IMR-90 (cell line): ENCODE measurements around the gene NDOR1. TPM values are rescaled to one million over a fixed set of nuclear protein-coding genes. Genes with fewer than 3 reads are reported as not detected.

Experiments used
- ATAC-seq: fragments of 200-7000 bp; cut with Tn5 transposase; 2 replicates; pipeline ENCODE4 v1.9.1; 2020; ENCODE audit warnings: low read depth, mild to moderate bottlenecking, moderate library complexity
- BruUV-seq: library from RNA; stranded (reverse); fragments of 400-500 nt; replicated peaks from 2 replicates; lab custom pipeline; 2021; lab: Mats Ljungman, UMichigan
- CTCF ChIA-PET: fragments of 300-600 bp; formaldehyde crosslinking; extraction: SDS; loops from one replicate; lab custom pipeline; 2021; ENCODE audit warnings: antibody characterized with exemption; lab: Yijun Ruan, JAX
- POLR2A ChIA-PET: fragments of 300-600 bp; sonication (Branson Sonifier 250); formaldehyde crosslinking; loops from one replicate; lab custom pipeline; 2022; ENCODE audit warnings: antibody characterized with exemption; ENCODE audit not compliant: unreplicated experiment; lab: Charles Lee
- DNase-seq: peaks from one replicate; pipeline ENCODE4 v3.0.0; 2013
- H2AFZ ChIP-seq: replicated peaks from 2 replicates; pipeline ENCODE3; 2013; ENCODE audit warnings: low read length, mild to moderate bottlenecking; ENCODE audit not compliant: poor library complexity
- H2AK5ac ChIP-seq: 2 replicates; pipeline ENCODE4 v1.6.1; 2013; ENCODE audit warnings: low read depth, low read length, inconsistent platforms
- H2AK9ac ChIP-seq: replicated peaks from 2 replicates; pipeline ENCODE3; 2013; ENCODE audit warnings: mild to moderate bottlenecking, low read depth, low read length, moderate library complexity; ENCODE audit not compliant: poor library complexity
- H2BK120ac ChIP-seq: 2 replicates; pipeline ENCODE4 v1.6.1; 2013; ENCODE audit warnings: low read depth, low read length, inconsistent platforms
- H2BK15ac ChIP-seq: 3 replicates; pipeline ENCODE4 v1.6.1; 2013; ENCODE audit warnings: low read depth, low read length, inconsistent platforms
- H2BK20ac ChIP-seq: 2 replicates; pipeline ENCODE4 v1.6.1; 2013; ENCODE audit warnings: low read depth, mild to moderate bottlenecking, inconsistent platforms, low read length, moderate library complexity
- H2BK5ac ChIP-seq: 2 replicates; pipeline ENCODE4 v1.6.1; 2013; ENCODE audit warnings: mild to moderate bottlenecking, low read depth, low read length, inconsistent platforms; ENCODE audit not compliant: poor library complexity, severe bottlenecking
- H3K14ac ChIP-seq: replicated peaks from 2 replicates; pipeline ENCODE4 v1.6.1; 2013; ENCODE audit warnings: low read depth, low read length, inconsistent platforms
- H3K18ac ChIP-seq: 2 replicates; pipeline ENCODE4 v1.6.1; 2013; ENCODE audit warnings: low read depth, low read length, control low read depth
- H3K23ac ChIP-seq: 2 replicates; pipeline ENCODE4 v1.6.1; 2013; ENCODE audit warnings: low read depth, low read length, inconsistent platforms
- H3K27ac ChIP-seq: 2 replicates; pipeline ENCODE4 v1.5.1; 2013; ENCODE audit warnings: mild to moderate bottlenecking, control low read depth, low read length; ENCODE audit not compliant: insufficient read depth
- H3K27me3 ChIP-seq: 2 replicates; pipeline ENCODE4 v1.6.1; 2013; ENCODE audit warnings: low read length; ENCODE audit not compliant: control insufficient read depth, insufficient read depth
- H3K36me3 ChIP-seq: 2 replicates; pipeline ENCODE4 v1.6.1; 2013; ENCODE audit warnings: low read length, mixed read lengths; ENCODE audit not compliant: control insufficient read depth, insufficient read depth
- H3K4ac ChIP-seq: 2 replicates; pipeline ENCODE4 v1.6.1; 2013; ENCODE audit warnings: low read depth, low read length, inconsistent platforms
- H3K4me1 ChIP-seq: 2 replicates; pipeline ENCODE4 v1.6.1; 2013; ENCODE audit warnings: low read length, mixed read lengths; ENCODE audit not compliant: control insufficient read depth, insufficient read depth
- H3K4me2 ChIP-seq: 2 replicates; pipeline ENCODE4 v1.6.1; 2013; ENCODE audit warnings: low read depth, mild to moderate bottlenecking, control low read depth, low read length, moderate library complexity
- H3K4me3 ChIP-seq: 2 replicates; pipeline ENCODE4 v1.5.1; 2013; ENCODE audit warnings: low read depth, mild to moderate bottlenecking, control low read depth, low read length, moderate library complexity; ENCODE audit not compliant: insufficient read depth
- H3K56ac ChIP-seq: 2 replicates; pipeline ENCODE4 v1.6.1; 2013; ENCODE audit warnings: low read length, inconsistent platforms; ENCODE audit not compliant: insufficient read depth; ENCODE audit errors: extremely low read depth
- H3K79me1 ChIP-seq, 2 experiments: 2 replicates each; pipeline ENCODE4 v1.6.1; 2013; ENCODE audit warnings: low read length in 2 of 2, inconsistent platforms in 1 of 2, low read depth in 1 of 2
- H3K9ac ChIP-seq: 2 replicates; pipeline ENCODE4 v1.6.1; 2013; ENCODE audit warnings: low read depth, low read length, control low read depth
- H3K9me1 ChIP-seq: 2 replicates; pipeline ENCODE4 v1.6.1; 2013; ENCODE audit warnings: low read length, inconsistent platforms; ENCODE audit not compliant: insufficient read depth
- H3K9me3 ChIP-seq: 2 replicates; pipeline ENCODE4 v1.6.1; 2013; ENCODE audit warnings: low read length; ENCODE audit not compliant: control insufficient read depth, insufficient read depth
- H4K20me1 ChIP-seq: 2 replicates; pipeline ENCODE4 v1.6.1; 2013; ENCODE audit warnings: low read length, inconsistent platforms; ENCODE audit not compliant: insufficient read depth
- H4K5ac ChIP-seq: 2 replicates; pipeline ENCODE4 v1.6.1; 2013; ENCODE audit warnings: mild to moderate bottlenecking, low read depth, low read length, control low read depth
- H4K8ac ChIP-seq, 2 experiments: 2 replicates each; pipeline ENCODE4 v1.6.1; 2013; ENCODE audit warnings: low read depth in 2 of 2, low read length in 2 of 2, control low read depth in 1 of 2, inconsistent platforms in 1 of 2
- H4K91ac ChIP-seq: 2 replicates; pipeline ENCODE4 v1.6.1; 2013; ENCODE audit warnings: low read depth, low read length, inconsistent platforms; ENCODE audit not compliant: insufficient read depth
- CHD1 ChIP-seq: IDR thresholded peaks from 2 replicates; pipeline ENCODE4 v1.6.1; 2012; ENCODE audit warnings: low read depth, low read length, improper control_type of control experiment
- MAFK ChIP-seq: IDR thresholded peaks from 2 replicates; pipeline ENCODE4 v1.6.1; 2012; ENCODE audit warnings: low read depth, low read length, improper control_type of control experiment
- POLR2A ChIP-seq: IDR thresholded peaks from 2 replicates; pipeline ENCODE4 v1.6.1; 2012; ENCODE audit warnings: mild to moderate bottlenecking, low read depth, low read length
- RAD21 ChIP-seq: IDR thresholded peaks from 2 replicates; pipeline ENCODE4 v1.6.1; 2012; ENCODE audit warnings: low read length, improper control_type of control experiment
- RFX5 ChIP-seq: IDR thresholded peaks from 2 replicates; pipeline ENCODE4 v1.8.0; 2012; ENCODE audit warnings: low read depth, mild to moderate bottlenecking, low read length, moderate library complexity
- WGBS, 2 experiments: methylation state at CpG; one replicate each; pipeline versions ENCODE4 v1.1.5 to v1.1.7; 2013; ENCODE audit warnings: missing lambda C conversion rate in 2 of 2; ENCODE audit not compliant: insufficient read length in 1 of 2; ENCODE audit errors: extremely low coverage in 2 of 2; 5-methylcytosine and 5-hydroxymethylcytosine counted together
- dilution Hi-C: fragments of 300-500 bp; cut with HindIII; formaldehyde crosslinking; loops from one replicate; pipeline ENCODE4 v1.14.3; 2018; ENCODE audit warnings: low sequenced_read_pairs; ENCODE audit not compliant: unreplicated experiment
- in situ Hi-C: fragments of 300-500 bp; cut with MboI; formaldehyde crosslinking; loops from 3 replicates; pipeline ENCODE4 v1.14.3; 2019; ENCODE audit warnings: low sequenced_read_pairs, inconsistent platforms, mixed read lengths
- intact Hi-C: fragments of 100-400 bp; cut with micrococcal nuclease; formaldehyde crosslinking; loops from 2 replicates; pipeline ENCODE4 v1.10.0; 2022
- polyA plus RNA-seq, 3 experiments: library from polyadenylated mRNA; depleted of rRNA; stranded (reverse); fragments of >200 nt; gene quantifications; 2 replicates each; pipeline ENCODE4 v1.2.3, GENCODE V29; 2012; ENCODE audit warnings: low replicate concordance in 1 of 3
- total RNA-seq: library from RNA; depleted of rRNA; stranded (reverse); fragments of >200 nt; gene quantifications from 2 replicates; pipeline ENCODE4 v1.2.3, GENCODE V29; 2012

Gene NDOR1
- total and polyA plus RNA-seq, 2 of the 4 experiments (the other 2 are of a cell fraction): 0.90 to 10.6 TPM

- H2AK5ac ChIP-seq: no peak overlapping the region
- no peak overlapping the region for H3K27ac ChIP-seq
- H3K56ac ChIP-seq: no peak overlapping the region
- peaks cover 1% of the 10 kb centered on the region; the same call in 1 of the 2 replicates for H3K27me3 ChIP-seq
- H2BK20ac ChIP-seq: no peak overlapping the region
- H3K23ac ChIP-seq: no peak overlapping the region
- WGBS, 2 experiments: 83% methylated on average over 5 of the region's 23 CpGs; no CpG with 5 or more reads in 1 of the 2 experiments
- no peak for DNase-seq
- no peaks in the 10 kb centered on the region for H3K9me1 ChIP-seq
- dilution Hi-C loops (no loop called here), intact Hi-C loops (no loop called here), in situ Hi-C loops (no loop called here)
- no peaks in the 10 kb centered on the region for H3K9me3 ChIP-seq
- peaks cover under 1% of the 10 kb centered on the region; the same call in 1 of the 2 replicates for H4K20me1 ChIP-seq
- no peak overlapping the region for H4K5ac ChIP-seq
- no peak overlapping the region for H3K18ac ChIP-seq
- no peak overlapping the region for H3K4ac ChIP-seq
- no TSS peak for BruUV-seq
- H4K91ac ChIP-seq: no peak overlapping the region
- H2BK120ac ChIP-seq: no peak overlapping the region
- H3K14ac ChIP-seq: no peak overlapping the region
- H2AFZ ChIP-seq: no peak overlapping the region
- no peak overlapping the region for H2AK9ac ChIP-seq
- H3K4me2 ChIP-seq: no peak overlapping the region
- ATAC-seq: no peak
- H2BK5ac ChIP-seq: no peak overlapping the region
- no peak overlapping the region for H2BK15ac ChIP-seq
- ChIA-PET CTCF (no interaction called here), POLR2A (interaction anchor here (0.6 kb wide), 1 partner anchor 30 kb away, joined by 16 read pairs; no protein-coding TSS in a partner anchor)
- no peak overlapping the region for H4K8ac ChIP-seq
- H3K79me1 ChIP-seq: 0 out of 4 replicates have a peak, but pooled peaks cover 0 to under 1% of the 10 kb centered on the region in 2 experiments
- peaks cover 2% of the 10 kb centered on the region; the same call in 1 of the 2 replicates for H3K4me1 ChIP-seq
- no peaks in the 10 kb centered on the region for H3K36me3 ChIP-seq
- no peak overlapping the region for H3K9ac ChIP-seq
- TF ChIP-seq CHD1: no peak
- TF ChIP-seq POLR2A: no peak
- no peak for TF ChIP-seq RFX5
- TF ChIP-seq MAFK: no peak
- no peak for TF ChIP-seq RAD21
- H3K4me3 ChIP-seq: no peak overlapping the region
Measured at GRCh38 chr9:137231372-137232039, 26.0 kb downstream of the NDOR1 start.
